Body of pancreas (tissue), 4 donors: ENCODE data around the gene MFAP2. TPM values are rescaled to one million over a fixed set of nuclear protein-coding genes. Genes with fewer than 3 reads are reported as not detected.

Source experiments
- ATAC-seq: fragments of 150-250 bp; one replicate; pipeline ENCODE4 v1.9.1; 2016
- DNase-seq, 4 donors: peaks; one replicate each; pipeline ENCODE4 v3.0.0-alpha.2; 2019
- H3K27ac ChIP-seq, 4 donors: fragments of 200-600 bp; sonication (generic); 1 replicate in 3 of 4; 2 replicates in 1 of 4; pipeline versions ENCODE4 v1.5.1 to v1.6.1; 2016 to 2019; ENCODE audit warnings: mild to moderate bottlenecking in 1 of 4, mixed read lengths in 1 of 4, moderate library complexity in 1 of 4
- H3K27me3 ChIP-seq, 2 donors: fragments of 200-600 bp; sonication (generic); one replicate each; pipeline ENCODE4 v1.6.0; 2016; ENCODE audit warnings: mild to moderate bottlenecking in 1 of 2
- H3K36me3 ChIP-seq, 2 donors: fragments of 200-600 bp; sonication (generic); replicated peaks in 1 of 2; 2 replicates each; pipeline ENCODE4 v1.5.1; 2016; ENCODE audit warnings: low read depth in 2 of 2; ENCODE audit not compliant: insufficient read depth in 1 of 2
- H3K4me1 ChIP-seq: fragments of 200-600 bp; sonication (generic); one replicate; pipeline ENCODE4 v1.6.0; 2016
- H3K4me3 ChIP-seq, 2 donors: fragments of 200-600 bp; sonication (generic); 1 replicate in 1 of 2; 2 replicates in 1 of 2; pipeline ENCODE4 v1.5.1; 2016 to 2019
- H3K9me3 ChIP-seq, 3 donors: fragments of 200-600 bp; sonication (generic); 1 replicate in 2 of 3; 2 replicates in 1 of 3; pipeline ENCODE4 v1.5.1; 2016
- POLR2A ChIP-seq, 3 donors: fragments of 450-650 bp; IDR thresholded peaks; one replicate each; pipeline ENCODE4 v1.6.1; 2016; ENCODE audit warnings: antibody characterized with exemption in 3 of 3, mild to moderate bottlenecking in 2 of 3
- WGBS, 2 donors: methylation state at CpG; one replicate each; pipeline ENCODE4 v1.1.5; 2017; 5-methylcytosine and 5-hydroxymethylcytosine counted together
- intact Hi-C: fragments of 100-400 bp; cut with DNase I; formaldehyde crosslinking; loops from one replicate; pipeline ENCODE4 v1.15.1; 2023
- total RNA-seq, 2 donors: library from RNA; depleted of rRNA; stranded (reverse); fragments of >200 nt; gene quantifications; one replicate each; pipeline ENCODE4 v1.1.0, GENCODE V29; 2016
- TF ChIP-seq, protein P1 (sequence below), 7 experiments: fragments of 450-650 bp in 4 of 7; fragments of 200-600 bp in 3 of 7; sonication (generic) in 3 of 7; IDR thresholded peaks; one replicate each; pipeline ENCODE4 v1.5.1; 2016 to 2019; ENCODE audit warnings: antibody characterized with exemption in 7 of 7

MFAP2 gene
- total RNA-seq, 2 donors from 2014 or later, result 1.3 to 13.5 TPM

DNA sequence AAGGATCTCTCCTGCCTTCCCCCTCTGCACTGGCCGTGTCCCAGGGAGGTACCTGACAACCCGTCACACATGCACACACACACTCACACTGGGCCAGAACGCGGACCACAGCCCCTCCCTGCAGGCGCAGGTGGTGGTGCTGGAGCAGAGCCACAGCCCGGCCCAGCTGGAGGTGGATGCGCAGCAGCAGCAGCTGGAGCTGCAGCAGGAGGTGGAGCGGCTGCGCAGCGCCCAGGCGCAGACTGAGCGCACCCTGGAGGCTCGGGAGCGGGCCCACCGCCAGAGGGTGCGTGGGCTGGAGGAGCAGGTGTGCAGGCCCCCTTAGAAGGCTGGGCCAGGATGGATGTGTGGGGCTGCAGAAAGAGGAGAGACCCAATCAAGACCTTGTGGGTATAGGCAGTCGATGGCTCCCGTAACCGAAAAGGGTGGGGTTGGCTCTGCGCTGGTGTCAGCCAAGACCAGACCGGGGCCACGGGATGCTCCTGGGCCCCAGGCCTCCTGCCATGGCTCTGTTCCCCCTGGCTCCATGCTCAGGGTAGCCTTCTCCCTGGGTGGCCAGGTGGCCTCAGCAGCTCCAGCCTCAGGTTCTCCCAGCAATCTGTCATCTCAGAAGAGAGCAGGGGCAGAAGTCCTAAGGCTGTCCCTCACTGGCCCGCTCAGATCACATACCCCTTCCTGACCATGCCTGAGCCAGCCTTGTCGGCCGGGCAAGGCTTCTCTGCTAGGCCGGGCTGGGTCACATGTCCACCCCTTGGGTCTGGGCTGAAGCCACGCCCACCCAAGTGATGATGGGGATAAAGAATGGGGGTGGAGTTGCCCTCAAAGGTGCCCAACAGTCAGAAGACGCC, 8.9 kb downstream of the MFAP2 start:
- Histone ChIP-seq H3K4me3 (no peak overlapping the region), H3K4me1 (no peaks in the 10 kb centered on the region), H3K27me3 (no peaks in the 10 kb centered on the region), H3K9me3 (no peaks in the 10 kb centered on the region), H3K27ac (no peak overlapping the region), H3K36me3 (peaks cover 0 to 4% of the 10 kb centered on the region in 2 donors)
- WGBS, 2 donors, result 83 to 84% methylated on average over 8 to 28 of the region's 28 CpGs
- intact Hi-C loops, result loop anchor here (10.0 kb wide), 1 partner anchor 53 kb away; no protein-coding TSS in a partner anchor
- ATAC-seq, result no peak
- DNase-seq, result no peak
- no peak for TF ChIP-seq POLR2A (IDR thresholded peaks at IDR 0.05)
- TF ChIP-seq, protein P1, sequence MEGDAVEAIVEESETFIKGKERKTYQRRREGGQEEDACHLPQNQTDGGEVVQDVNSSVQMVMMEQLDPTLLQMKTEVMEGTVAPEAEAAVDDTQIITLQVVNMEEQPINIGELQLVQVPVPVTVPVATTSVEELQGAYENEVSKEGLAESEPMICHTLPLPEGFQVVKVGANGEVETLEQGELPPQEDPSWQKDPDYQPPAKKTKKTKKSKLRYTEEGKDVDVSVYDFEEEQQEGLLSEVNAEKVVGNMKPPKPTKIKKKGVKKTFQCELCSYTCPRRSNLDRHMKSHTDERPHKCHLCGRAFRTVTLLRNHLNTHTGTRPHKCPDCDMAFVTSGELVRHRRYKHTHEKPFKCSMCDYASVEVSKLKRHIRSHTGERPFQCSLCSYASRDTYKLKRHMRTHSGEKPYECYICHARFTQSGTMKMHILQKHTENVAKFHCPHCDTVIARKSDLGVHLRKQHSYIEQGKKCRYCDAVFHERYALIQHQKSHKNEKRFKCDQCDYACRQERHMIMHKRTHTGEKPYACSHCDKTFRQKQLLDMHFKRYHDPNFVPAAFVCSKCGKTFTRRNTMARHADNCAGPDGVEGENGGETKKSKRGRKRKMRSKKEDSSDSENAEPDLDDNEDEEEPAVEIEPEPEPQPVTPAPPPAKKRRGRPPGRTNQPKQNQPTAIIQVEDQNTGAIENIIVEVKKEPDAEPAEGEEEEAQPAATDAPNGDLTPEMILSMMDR (IDR thresholded peaks at IDR 0.05), result no peak

DNA sequence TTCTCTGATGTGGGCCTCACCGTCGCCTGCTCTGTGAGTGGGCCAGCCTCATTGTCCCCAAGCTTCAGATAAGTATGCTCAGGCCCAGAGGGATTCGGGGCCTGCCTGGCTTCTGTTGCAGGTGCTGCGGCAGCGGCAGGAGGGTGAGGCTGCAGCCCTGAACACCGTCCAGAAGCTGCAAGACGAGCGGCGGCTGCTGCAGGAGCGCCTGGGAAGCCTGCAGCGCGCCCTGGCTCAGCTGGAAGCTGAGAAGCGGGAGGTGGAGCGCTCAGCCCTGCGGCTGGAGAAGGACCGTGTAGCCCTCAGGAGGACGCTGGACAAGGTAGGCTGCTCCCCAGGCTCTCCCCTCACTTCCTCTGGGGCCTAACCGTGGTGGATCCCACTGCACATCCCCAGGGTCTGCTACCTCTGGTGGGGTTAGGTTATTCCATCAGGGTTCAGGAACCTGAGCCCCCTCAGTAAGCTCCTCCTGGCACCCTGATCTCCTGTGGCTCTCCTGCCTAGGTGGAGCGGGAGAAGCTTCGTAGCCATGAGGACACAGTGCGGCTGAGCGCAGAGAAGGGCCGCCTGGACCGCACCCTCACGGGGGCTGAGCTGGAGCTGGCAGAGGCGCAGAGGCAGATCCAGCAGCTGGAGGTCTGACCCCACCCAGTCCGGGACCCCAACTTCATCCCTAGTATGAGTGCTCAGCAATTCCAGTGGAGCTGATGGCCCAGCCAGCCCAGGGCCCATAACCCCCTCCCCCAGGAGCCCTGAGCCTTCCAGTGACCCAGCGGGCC, 10.1 kb downstream of the MFAP2 start:
- WGBS, 2 donors, result 94 to 95% methylated on average over 6 to 24 of the region's 28 CpGs
- no peak for TF ChIP-seq POLR2A (IDR thresholded peaks at IDR 0.05)
- TF ChIP-seq, protein P1 (IDR thresholded peaks at IDR 0.05), result no peak
- H3K36me3 ChIP-seq, result peaks cover 0 to 9% of the 10 kb centered on the region in 2 donors
- intact Hi-C loops, result loop anchor here (10.0 kb wide), 1 partner anchor 54 kb away; no protein-coding TSS in a partner anchor
- H3K27me3 ChIP-seq, result no peaks in the 10 kb centered on the region
- no peaks in the 10 kb centered on the region for H3K9me3 ChIP-seq
- H3K4me1 ChIP-seq, result no peaks in the 10 kb centered on the region
- ATAC-seq (no peak), DNase-seq (no peak)
- no peak overlapping the region for H3K27ac ChIP-seq
- no peak overlapping the region for H3K4me3 ChIP-seq

DNA sequence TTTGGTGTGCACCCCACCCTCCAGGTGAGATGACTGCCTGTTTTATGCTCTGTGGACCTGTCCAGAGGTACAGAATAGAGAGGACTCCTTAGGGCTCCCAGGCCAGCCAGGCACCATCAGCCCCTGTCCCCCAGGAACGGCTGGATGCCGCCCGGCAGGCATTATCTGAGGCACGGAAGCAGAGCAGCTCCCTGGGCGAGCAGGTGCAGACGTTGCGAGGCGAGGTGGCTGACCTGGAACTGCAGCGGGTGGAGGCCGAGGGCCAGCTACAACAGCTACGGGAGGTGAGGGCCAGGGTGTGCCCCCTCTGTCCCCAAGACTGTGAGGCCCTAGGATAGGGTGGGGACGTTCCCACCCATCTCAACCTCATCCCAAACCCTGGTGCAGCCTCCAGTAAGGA, 10.8 kb downstream of the MFAP2 start:
- no peak for DNase-seq
- Histone ChIP-seq H3K36me3 (peaks cover 0 to 9% of the 10 kb centered on the region in 2 donors), H3K4me3 (no peak overlapping the region), H3K9me3 (no peaks in the 10 kb centered on the region), H3K4me1 (no peaks in the 10 kb centered on the region), H3K27ac (no peak overlapping the region), H3K27me3 (no peaks in the 10 kb centered on the region)
- TF ChIP-seq, protein P1 (IDR thresholded peaks at IDR 0.05), result no peak
- TF ChIP-seq POLR2A (IDR thresholded peaks at IDR 0.05), result no peak
- intact Hi-C loops, result loop anchor here (10.0 kb wide), 1 partner anchor 55 kb away; no protein-coding TSS in a partner anchor
- WGBS, 2 donors, result 93 to 95% methylated on average over 8 to 9 of the region's 12 CpGs
- ATAC-seq, result no peak

DNA sequence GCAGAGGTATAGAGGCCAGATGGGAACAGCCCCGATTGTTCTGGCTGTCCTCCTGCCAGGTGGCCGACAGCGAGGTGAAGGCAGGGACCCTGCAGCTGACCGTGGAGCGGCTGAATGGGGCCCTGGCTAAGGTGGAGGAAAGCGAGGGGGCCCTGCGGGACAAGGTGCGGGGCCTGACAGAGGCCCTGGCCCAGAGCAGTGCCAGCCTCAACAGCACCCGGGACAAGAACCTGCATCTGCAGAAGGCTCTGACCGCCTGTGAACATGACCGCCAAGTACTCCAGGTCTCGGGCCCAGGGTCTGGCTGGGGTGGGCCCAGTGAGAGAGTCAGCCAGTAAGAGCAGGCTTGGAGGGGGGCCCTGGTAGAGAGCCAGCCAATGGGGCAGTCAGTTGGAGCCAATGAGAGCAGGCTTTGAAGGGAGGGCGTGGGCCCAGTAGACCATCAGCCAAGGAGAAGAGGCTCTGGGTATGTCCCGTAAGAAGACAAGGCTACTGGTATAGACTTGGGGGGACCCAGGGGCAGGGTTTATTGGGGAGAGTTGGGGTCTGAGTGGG, 11.3 kb downstream of the MFAP2 start:
- H3K36me3 ChIP-seq, result peaks cover 0 to 9% of the 10 kb centered on the region in 2 donors
- no peak overlapping the region for H3K4me3 ChIP-seq
- H3K4me1 ChIP-seq, result no peaks in the 10 kb centered on the region
- 84 to 91% methylated on average over 13 of the region's 14 CpGs for WGBS, 2 donors
- DNase-seq (no peak), ATAC-seq (no peak)
- intact Hi-C loops, result no loop called here
- TF ChIP-seq POLR2A (IDR thresholded peaks at IDR 0.05), result no peak
- TF ChIP-seq, protein P1 (IDR thresholded peaks at IDR 0.05), result no peak
- no peak overlapping the region for H3K27ac ChIP-seq
- no peaks in the 10 kb centered on the region for H3K27me3 ChIP-seq
- no peaks in the 10 kb centered on the region for H3K9me3 ChIP-seq
